Activated CD8-positive, alpha-beta memory T cell treated with anti-CD3 and anti-CD28 coated beads, Interleukin-2, amount 50 U/mL, for 1 hour (primary cell): ENCODE measurements around the gene BZW2.

ENCODE experiments used
- DNase-seq: peaks from one replicate; pipeline ENCODE4 v3.0.0-alpha.2; 2020; ENCODE audit errors: extremely low read depth

BZW2 gene

GRCh38 chr7:16753102-16753931 lies 107.3 kb downstream of the BZW2 start, which contains the start of gene TSPAN13:
Gene TSPAN13 (plus strand): TSS chr7:16753755. CDS start chr7:16753968, 213 bp downstream.
- no peak for DNase-seq

GRCh38 chr7:16753932-16754855 lies 108.2 kb downstream of the BZW2 start:
- no peak for DNase-seq

GRCh38 chr7:16754856-16755317 lies 108.9 kb downstream of the BZW2 start:
- DNase-seq, result no peak

GRCh38 chr7:16755397-16755796 lies 109.4 kb downstream of the BZW2 start:
- DNase-seq, result no peak
